Epithelial cell of prostate (primary cell): ENCODE measurements around the gene C19orf53.

Experiments
- DNase-seq: peaks from one replicate; pipeline ENCODE4 v3.0.0-alpha.2; 2011; ENCODE audit warnings: low read depth, low spot score
- H3K27ac ChIP-seq: fragments of 450-650 bp; 2 replicates; pipeline ENCODE4 v1.5.1; 2017; ENCODE audit warnings: mild to moderate bottlenecking

C19orf53 gene

GRCh38 chr19:13794757-13795589, 20.7 kb downstream of the C19orf53 start, which contains the start of gene ZSWIM4:
ZSWIM4 (plus strand) TSS chr19:13795443; CDS start chr19:13795649, 206 bp downstream.
- peak within 1 kb of the TSS; percentile 97 for H3K27ac ChIP-seq
- DNase-seq, result peak; percentile 96

- H3K27ac ChIP-seq, result peak overlapping the region; percentile 97
- DNase-seq, result no peak
Observed at GRCh38 chr19:13795595-13796300, 21.5 kb downstream of the C19orf53 start.

GRCh38 chr19:13796301-13797057, 22.2 kb downstream of the C19orf53 start:
- H3K27ac ChIP-seq, result peak overlapping the region; percentile 97
- peak; percentile 58 for DNase-seq

- DNase-seq, result no peak
- H3K27ac ChIP-seq, result peak overlapping the region; percentile 97
Observed at GRCh38 chr19:13797058-13797440, 22.8 kb downstream of the C19orf53 start.

- DNase-seq, result peak; percentile 34
Observed at GRCh38 chr19:13797870-13798269, 23.6 kb downstream of the C19orf53 start.

GRCh38 chr19:13799669-13800068, 25.4 kb downstream of the C19orf53 start:
- no peak for DNase-seq
- H3K27ac ChIP-seq, result no peak overlapping the region

More at GRCh38 chr19:13797870-13798269, 23.6 kb downstream of the C19orf53 start:
- peak overlapping the region; percentile 97 for H3K27ac ChIP-seq

- peak overlapping the region; percentile 80 for H3K27ac ChIP-seq
- peak; percentile 39 for DNase-seq
Observed at GRCh38 chr19:13803038-13803437, 28.8 kb downstream of the C19orf53 start.

GRCh38 chr19:13804830-13805683, 30.8 kb downstream of the C19orf53 start:
- no peak for DNase-seq
- no peak overlapping the region for H3K27ac ChIP-seq

- no peak for DNase-seq
Observed at GRCh38 chr19:13806728-13807127, 32.5 kb downstream of the C19orf53 start.

GRCh38 chr19:13807421-13808021, 33.3 kb downstream of the C19orf53 start:
- DNase-seq, result no peak
- no peak overlapping the region for H3K27ac ChIP-seq

More at GRCh38 chr19:13806728-13807127, 32.5 kb downstream of the C19orf53 start:
- H3K27ac ChIP-seq, result no peak overlapping the region

GRCh38 chr19:13808856-13809255, 34.6 kb downstream of the C19orf53 start:
- no peak for DNase-seq
- H3K27ac ChIP-seq, result no peak overlapping the region

- H3K27ac ChIP-seq, result no peak overlapping the region
- DNase-seq, result no peak
Observed at GRCh38 chr19:13812544-13812943, 38.3 kb downstream of the C19orf53 start.

- no peak for DNase-seq
- no peak overlapping the region for H3K27ac ChIP-seq
Observed at GRCh38 chr19:13813147-13813546, 38.9 kb downstream of the C19orf53 start.

- DNase-seq, result no peak
- no peak overlapping the region for H3K27ac ChIP-seq
Observed at GRCh38 chr19:13814550-13814949, 40.3 kb downstream of the C19orf53 start.

GRCh38 chr19:13817018-13817614, 42.9 kb downstream of the C19orf53 start:
- H3K27ac ChIP-seq, result no peak overlapping the region
- no peak for DNase-seq

- DNase-seq, result no peak
- no peak overlapping the region for H3K27ac ChIP-seq
Observed at GRCh38 chr19:13817615-13818371, 43.5 kb downstream of the C19orf53 start.

GRCh38 chr19:13819238-13819637, 45.0 kb downstream of the C19orf53 start:
- DNase-seq, result no peak
- H3K27ac ChIP-seq, result no peak overlapping the region

- H3K27ac ChIP-seq, result no peak overlapping the region
- no peak for DNase-seq
Observed at GRCh38 chr19:13821292-13821691, 47.0 kb downstream of the C19orf53 start.
